ENCODE measurements around the gene PEAK1.
"Not testable (repeated sequence)": the region's sequence is repeated elsewhere in the genome, so short reads cannot be mapped to it uniquely, and the experiment has no call there.

PEAK1 gene

DNA sequence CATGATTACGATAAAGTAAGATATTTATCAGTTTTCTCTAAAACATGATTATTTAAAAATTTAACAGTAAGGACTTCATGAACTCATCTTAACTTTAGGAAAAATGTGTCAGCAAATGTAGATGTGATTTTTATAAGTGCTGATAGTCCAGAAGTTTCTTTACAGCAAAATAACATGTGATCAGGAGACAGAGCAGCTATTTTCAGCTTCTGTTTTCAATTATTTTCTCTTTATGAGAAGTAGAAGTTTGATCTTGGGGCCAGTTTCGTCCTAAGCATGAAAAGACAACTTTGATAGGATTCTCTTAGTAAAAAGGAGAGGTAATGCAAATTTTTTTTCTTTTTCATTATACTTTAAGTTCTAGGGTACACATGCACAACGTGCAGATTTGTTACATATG lies 252.5 kb downstream of the PEAK1 start:
- DNase-seq: no peak

DNA sequence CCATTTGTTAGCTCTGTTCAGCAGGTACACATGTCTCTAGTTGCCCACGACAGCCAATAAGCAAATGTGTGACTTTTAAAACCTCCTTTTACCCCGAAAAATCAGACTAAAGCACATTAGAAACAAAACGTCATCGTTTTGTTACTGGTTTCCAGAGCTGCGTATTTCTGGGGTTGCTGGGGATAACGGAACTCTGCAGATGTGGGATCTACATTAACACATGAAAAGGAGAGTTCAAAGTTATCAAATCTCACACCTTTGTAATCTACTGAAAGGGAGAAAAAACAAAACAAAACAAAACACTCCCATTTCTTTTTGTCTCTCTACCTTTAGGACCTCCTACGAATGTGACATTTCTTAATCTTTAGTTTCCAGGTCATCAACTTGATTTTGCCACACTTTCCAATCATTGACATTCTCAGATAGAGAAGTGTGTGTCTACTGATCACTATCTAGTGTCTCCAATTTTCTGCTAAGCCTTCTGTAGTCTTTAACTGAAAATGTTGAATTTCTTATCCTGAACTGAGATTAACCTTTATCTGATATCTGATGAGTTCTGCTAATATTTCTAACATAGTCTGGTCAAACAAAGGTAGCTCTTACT lies 256.0 kb downstream of the PEAK1 start:
- DNase-seq: no peak

DNA sequence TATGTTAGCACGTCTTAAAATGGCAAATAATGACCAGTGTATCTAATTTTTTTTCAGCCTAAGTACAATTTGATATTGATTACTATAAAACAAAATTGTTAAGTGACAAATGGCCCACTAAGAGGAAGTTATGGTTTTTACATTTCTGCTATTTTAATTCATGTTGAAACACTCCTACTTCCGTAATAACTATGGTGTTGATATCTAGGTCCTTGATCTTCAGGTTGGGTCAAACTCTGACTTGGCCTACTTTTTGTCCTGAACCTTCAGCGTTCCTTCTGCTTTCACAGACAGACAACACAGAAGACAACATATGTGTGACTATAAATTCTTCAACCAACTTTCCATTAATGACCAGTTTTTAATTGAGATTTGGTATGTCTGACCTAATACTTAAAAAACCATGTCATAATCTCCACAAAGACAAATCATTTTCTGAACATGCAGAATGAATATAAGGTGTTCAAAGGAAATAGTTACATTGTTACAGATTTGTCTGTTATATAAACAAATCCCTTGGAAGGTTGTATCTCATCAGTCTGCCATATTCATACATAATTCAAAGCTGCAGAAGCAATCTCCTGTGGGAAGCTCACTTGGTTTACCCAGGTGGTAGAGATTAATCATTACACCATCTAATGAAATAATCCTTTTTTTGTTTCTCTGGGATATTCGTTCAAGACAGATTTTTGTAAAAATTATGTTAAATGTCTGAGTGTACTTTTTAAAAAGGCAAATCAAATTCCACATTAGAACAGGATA lies 256.9 kb downstream of the PEAK1 start:
- no peak for DNase-seq

DNA sequence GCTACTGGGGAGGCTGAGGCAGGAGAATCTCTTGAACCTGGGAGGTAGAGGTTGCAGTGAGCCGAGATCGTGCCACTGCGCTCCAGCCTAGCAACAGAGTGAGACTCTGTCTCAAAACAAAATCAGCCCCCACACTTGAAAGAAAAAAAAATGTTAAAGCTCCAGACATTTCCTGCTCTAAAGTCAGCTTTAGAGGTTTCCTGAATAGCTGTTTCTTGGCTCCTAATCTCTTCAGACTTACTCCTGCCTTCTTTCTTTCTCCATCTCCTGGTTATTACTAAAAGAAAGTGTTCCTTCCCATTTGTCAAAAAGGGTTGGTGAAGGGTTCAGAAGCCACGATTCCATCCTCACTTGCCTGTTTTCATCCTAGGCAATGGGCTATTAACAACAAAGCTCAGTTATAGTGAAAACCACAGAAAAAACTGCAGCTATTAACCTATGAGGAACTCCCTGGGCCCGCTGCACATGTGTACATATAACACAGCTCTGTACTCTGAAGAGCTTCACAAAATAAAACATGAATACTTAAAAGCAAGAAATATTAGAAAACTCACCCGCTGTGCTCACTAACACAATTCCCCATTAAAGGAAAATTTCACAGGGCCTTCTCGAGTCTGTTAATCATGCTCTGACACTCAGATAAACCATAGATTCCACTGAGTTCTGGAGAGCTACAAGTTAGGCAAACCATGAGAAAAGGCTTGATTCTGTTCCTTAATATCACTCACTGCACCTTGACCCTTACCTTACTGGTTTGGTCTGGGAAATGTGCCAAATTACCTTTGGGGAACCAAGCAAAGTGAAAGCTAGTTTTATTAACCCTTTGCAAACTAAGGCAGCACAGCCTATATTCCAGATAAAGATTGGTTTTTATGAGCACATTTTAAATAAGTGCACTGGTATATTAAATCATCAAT lies 259.1 kb downstream of the PEAK1 start:
- no peak for DNase-seq

DNA sequence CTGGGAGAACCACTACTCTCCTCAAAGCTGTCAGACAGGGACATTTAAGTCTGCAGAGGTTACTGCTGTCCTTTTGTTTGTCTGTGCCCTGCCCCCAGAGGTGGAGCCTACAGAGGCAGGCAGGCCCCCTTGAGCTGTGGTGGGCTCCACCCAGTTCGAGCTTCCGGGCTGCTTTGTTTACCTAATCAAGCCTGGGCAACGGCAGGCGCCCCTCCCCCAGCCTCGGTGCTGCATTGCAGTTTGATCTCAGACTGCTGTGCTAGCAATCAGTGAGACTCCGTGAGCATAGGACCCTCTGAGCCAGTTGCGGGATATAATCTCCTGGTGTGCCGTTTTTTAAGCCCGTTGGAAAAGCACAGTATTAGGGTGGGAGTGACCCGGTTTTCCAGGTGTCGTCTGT lies 263.9 kb downstream of the PEAK1 start:
- DNase-seq: not testable (repeated sequence)

DNA sequence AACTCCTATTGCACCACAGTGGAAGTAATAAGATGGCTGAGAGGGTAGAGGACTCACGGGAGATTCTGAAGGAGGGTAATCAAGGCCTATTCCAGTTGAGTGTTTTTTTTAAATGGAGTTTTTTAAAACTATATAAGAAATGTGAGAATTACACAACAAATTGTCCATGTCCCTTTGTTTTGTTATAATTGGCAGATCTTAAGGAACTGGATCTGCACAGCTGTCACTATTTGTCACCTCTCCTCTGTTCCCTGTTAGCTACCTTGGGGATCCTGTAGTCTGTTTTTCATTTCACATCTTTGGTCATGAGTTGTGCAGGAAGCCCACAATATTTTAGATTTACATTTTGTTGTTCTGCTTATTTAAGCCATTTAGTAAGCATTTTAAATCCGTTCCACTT lies 271.7 kb downstream of the PEAK1 start:
- no peak for DNase-seq

DNA sequence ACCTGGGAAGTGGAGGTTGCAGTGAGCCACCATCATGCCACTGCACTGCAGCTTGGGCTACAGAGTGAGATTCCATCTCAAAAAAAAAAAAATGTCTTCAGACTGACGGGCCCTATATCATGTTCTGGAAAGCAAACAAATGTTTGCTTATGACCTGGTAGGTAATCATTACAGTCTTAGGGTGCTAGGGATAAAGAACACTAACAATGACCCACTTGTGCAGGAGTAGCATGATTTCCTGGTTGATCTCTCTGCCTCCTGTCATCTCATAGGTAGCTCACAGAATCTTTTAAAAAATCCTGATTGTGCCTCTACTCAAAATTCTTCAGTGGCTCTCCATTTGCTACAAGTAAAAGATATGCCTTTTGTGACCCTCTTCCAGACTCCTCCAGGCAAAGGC lies 274.5 kb downstream of the PEAK1 start:
- no peak for DNase-seq

DNA sequence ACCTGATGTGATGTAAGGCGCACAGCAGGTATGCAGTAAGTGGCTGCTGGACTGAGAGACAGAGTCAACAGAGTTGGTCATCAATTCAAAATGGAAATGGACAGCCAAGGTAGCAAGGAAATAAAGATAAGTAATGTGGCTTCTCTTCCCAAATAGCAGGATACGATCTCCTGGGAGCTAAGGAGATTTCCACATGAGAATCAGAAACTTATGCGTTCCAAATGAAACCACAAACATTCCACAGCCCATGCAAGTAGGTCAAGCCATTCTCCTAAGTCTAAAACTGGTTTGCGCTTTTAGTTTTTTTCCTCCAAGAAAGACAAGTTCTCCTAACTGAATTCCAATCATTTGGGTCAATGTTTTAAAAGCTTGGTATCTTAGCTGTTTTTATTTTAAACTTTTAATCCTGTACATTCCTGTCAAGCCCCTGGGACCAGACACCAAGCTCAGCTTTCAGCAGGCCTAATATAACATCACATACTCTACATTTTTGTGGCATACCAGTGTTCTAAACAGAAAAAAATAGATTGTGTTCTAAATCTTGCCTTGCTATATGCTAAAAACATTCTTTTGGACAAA lies 275.3 kb downstream of the PEAK1 start:
- DNase-seq: no peak

DNA sequence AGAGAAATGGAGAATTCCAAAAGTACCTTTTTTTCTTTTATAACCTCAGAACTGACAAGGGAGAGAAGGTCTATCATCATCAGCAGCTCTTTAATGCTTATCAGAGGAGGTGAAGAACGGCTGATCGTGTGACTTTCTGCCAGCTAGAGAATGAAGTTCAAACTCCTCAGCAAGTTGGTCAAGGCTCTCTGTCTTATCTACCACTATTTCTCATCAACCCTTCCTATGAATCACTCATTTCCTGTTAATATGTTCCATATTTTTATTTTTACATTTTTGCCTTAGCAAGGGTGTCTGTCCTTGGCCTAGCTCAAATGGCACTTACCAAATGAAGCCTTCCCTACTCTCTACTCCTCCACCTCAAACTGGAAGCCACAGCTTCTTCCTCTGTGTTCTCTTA lies 275.9 kb downstream of the PEAK1 start:
- no peak for DNase-seq

DNA sequence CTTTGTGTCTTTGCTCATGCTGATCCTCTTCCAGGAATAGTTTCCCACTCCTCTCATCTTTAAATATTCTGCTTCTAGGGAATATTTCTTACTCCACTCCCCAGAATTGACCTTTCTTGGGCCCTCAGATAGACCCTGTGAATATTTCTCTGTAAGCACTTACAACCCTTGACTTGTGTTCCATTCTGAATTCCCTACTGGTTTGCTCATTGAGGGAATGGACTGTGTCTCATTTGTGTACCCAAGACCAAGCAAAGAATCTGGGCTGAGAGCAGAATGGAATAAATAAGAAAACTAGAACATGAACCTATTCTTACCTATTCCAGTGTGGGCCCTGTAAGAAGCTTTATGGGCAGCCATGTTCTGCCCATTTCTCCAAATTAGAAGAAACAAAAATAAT lies 276.3 kb downstream of the PEAK1 start:
- DNase-seq: no peak

DNA sequence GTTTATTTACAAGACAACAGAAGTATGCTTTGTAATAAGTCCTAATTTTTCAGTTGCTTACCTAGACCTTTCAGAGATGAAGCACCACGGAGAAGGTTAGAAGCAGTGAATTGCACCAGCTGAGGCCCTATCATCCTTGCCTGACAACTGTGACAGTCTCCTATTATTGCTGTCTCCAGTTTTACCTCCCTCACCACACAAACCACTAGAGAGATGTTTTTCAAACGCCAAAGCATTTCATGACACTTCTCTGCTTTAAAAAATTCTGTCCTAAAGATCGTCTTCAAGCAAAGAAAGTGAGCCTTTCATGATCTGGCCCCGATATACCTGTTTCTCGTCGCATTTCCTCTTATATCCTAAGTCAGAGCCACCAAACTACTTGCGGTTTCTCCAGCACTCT lies 276.7 kb downstream of the PEAK1 start:
- DNase-seq: no peak

DNA sequence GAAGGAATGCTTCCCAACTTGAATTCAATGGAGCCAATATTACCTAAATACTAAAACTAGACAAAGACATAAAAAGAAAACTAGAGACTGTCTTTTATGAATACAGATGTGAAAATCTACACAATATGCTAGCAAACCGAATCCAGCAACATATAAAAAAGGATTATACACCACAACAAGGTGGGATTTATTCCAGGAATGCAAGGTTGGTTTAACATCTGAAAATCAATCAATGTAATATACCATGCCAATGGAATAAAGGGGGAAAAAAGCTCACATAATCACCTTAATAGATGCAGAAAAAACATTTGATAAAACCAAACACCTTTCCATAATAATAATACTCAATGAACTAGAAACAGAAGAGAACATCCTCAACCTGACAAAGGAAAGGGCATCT lies 279.7 kb downstream of the PEAK1 start:
- no peak for DNase-seq

DNA sequence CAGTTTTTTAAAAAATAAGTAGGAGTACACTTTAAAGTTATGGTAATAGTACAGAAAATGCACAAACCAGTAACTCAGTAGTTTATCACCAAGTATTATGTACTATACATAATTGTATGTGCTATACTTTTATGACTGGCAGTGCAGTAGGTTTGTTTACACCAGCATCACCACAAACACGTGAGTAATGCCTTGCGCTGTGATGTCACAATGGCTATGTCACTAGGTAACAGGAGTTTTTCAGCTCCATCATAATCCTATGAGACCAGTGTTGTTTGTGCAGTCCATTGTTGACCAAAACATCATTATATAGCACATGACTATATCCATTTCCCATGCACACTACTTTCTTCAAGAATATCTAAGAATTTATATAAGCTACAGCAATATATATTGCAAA lies 280.6 kb downstream of the PEAK1 start:
- no peak for DNase-seq

DNA sequence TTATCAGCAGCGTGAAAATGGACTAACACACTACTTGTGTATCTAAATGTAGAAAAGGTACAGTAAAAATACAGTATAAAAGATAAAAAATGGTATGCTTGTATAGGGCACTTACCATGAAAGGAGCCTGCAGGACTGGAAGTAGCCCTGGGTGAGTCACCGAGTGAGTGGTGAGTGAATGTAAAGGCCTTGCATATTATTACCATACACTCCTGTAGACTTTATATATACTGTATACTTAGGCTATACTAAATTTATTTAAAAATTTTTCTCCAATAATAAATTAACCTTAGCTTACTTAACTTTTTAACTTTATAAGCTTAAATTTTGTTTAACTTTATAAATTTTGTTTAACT lies 281.8 kb downstream of the PEAK1 start:
- no peak for DNase-seq

DNA sequence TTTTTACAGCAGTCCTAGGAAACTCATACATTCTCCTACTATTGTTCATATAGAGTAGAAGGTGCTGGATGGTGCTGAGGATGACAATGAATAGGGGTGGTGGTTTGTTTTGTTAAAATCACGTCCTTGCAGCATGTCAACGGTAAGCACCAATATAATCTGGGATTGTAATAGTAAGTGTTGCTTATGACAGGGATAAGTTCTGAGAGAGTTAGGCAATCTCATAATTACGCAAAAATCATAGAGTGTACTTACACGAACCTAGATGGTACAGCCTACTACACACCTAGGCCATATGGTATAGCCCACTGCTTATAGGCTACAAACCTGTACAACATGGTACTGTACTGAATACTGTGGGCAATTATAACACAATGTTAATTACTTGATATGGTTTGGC lies 284.7 kb downstream of the PEAK1 start:
- DNase-seq: no peak

DNA sequence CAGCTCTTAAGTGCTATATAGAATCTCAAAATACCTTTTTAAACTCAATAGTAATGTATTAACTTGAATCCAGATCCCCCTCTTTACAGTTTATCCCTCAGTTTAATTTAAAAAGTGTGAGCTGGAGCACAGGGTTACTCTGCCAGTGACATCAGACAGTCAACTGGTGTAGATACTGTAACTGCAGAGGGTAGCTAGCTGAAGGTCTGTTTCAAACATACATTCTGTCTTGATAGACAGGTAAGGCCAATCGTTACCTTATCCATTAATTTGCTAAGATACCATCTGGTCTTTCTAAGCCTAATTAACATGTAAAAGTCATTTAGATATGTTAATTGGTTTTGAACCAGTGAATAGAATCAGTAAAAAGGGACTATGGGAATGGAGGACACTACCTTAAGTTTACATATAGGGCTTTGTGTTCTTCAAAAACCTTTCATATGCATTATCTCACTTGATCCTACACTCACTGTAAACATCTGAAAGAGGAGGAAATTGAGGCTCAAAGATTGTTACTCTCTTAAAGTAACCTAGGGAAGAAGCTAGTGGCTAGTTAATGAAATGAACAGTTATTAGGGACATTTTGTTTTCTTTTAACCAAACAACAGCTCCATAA lies 289.5 kb downstream of the PEAK1 start:
- DNase-seq: no peak

DNA sequence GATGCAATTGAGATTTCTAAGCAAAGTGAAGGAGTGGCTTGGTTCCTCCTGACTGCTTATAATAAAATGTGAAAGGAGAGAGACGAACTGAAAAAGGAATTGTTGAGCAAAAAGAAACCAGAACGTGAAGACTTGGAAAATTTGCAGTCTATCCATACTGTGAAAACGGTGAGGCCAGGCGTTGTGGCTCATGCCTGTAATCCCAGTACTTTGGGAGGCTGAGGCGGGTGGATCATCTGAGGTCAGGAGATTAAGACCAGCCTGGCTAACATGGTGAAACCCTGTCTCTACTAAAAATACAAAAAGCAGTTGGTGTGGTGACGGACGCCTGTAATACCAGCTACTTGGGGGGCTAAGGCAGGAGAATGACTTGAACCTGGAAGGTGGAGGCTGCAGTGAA lies 292.3 kb downstream of the PEAK1 start:
- DNase-seq: no peak

DNA sequence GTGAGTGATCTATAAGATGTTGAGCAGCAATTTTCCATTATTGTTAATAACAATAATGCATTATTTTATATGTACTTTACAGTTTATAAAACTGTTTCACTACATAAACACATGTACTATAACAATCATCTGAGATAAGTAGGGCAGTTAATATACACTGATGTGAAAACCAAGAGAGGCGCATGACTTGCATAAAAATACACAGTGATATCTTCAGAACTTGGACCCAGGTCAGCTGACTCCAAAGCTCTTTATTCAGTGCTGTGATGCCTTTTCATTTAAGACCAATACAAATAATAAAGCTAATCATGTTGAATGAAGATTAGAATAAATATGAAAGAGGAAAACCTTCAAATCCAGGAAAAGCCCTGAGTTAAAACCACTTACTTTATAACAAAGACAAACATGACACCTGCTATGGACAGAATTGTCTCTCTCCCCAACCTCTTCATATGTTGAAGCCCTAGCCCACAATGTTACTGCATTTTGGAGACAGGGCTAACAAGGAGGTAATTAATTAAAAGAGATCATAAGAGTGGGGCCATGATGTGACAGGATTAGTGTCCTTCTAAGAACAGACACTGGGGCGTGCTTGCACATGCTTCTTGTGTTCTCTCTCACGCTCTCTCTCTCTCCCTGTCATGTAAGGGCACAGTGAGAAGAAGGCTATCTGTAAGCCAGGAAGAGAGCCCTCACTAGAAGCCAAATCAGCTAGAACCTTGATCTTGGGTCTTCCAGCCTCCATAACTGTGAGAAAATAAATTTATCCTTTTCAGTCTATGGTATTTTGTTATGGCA lies 293.2 kb downstream of the PEAK1 start:
- no peak for DNase-seq

DNA sequence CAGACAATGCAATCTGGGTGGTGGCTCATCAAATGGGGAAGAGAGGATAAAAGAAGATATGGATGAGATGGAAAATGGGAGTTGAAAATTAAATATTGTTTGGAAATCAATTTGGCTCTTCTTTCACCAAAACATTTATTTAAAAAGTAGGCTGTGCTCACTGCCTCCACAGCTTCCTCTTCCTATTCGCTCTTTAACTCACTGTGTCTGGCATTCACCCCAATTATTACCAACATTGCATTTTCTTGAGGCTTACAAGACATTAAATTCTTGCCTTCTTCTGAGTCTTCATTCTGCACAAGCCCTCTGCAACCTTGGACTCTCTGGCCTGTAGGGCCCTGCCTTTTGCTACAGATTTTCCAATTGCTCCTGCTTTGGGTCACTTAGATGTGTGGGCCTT lies 296.1 kb downstream of the PEAK1 start:
- no peak for DNase-seq

DNA sequence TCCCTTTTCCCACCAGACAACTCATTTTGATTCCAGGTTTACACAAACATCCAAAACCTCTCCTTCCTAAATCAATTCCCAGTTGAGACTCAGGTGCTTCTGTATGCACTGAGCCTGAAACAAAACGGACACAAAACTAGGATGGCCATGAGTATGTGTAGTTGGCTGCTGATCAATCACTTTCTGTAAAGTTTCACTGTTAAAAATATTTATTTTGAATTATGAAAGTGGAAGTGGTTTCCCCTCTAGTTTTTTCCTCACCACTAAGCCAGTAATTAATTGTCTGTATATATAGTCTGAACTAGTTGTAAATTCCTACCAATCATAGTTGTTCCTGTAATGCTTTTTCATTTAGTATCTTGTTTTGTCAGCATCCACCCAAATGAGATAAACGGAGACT lies 297.3 kb downstream of the PEAK1 start:
- no peak for DNase-seq

DNA sequence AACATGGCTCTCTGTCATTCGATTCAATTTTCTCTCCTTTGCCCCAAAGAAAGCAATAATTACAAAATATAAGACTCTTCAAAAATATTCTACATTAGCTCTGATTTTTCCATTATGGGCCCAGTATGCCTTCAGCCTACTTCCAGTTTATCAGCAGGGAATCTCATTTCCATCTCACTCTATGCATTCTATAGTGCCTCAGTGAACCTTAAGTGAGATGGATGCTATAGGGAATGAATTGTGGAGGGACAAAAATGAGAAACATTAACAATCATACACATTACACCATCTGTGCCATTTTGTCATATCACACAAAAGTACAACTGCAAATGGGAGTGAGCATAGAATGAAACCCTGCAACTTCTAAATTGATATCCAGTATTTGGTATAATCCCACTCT lies 298.3 kb downstream of the PEAK1 start:
- DNase-seq: no peak

DNA sequence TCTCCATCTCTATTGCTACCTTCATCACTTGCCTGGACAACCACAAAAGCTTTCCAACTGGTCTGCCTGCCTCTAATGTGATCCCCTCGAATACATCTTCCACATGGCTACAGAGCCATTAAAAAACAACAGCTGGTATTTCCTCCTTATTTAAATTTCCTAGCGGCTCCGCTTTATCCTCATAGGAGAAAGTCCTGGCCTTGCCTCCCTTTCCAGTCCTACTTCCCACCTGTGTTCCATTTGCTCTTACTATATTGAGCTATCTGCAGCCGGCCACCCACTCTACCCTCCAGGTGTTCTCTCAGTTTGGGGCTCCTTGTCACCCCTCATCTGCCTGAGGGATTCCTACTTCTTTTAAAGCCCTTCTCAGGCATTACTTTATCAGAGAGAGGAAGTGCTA lies 299.3 kb downstream of the PEAK1 start:
- no peak for DNase-seq
